ENCODE results near the gene KDM6A.

GRCh38 chrX:44931441-44931973 is 58.5 kb downstream of the KDM6A start:
- no peak for TF ChIP-seq CTCF (conservative IDR thresholded peaks at IDR 0.05 in 1 of 2, IDR thresholded peaks at IDR 0.05 in 1 of 2; ENCODE audit: extremely low read depth in 1 of 2, insufficient read depth in 1 of 2, low read depth in 1 of 2, low read length in 2 of 2)
- no peak for TF ChIP-seq EZH2 (IDR thresholded peaks at IDR 0.05; ENCODE audit: borderline replicate concordance, low read length)

Measured in mammary epithelial cell (primary cell).